Measurements from ENCODE around the gene ACADS.

ACADS gene

GRCh38 chr12:120690083-120690450, 35.6 kb upstream of the ACADS start:
- TF ChIP-seq GATA3 (IDR thresholded peaks at IDR 0.05; ENCODE audit: low read depth, low read length) (no peak), GATA2 (IDR thresholded peaks at IDR 0.05; ENCODE audit: low read depth, low read length) (no peak)

GRCh38 chr12:120690978-120691377, 34.6 kb upstream of the ACADS start:
- TF ChIP-seq GATA2 (IDR thresholded peaks at IDR 0.05; ENCODE audit: low read depth, low read length) (no peak), GATA3 (IDR thresholded peaks at IDR 0.05; ENCODE audit: low read depth, low read length) (no peak)

GRCh38 chr12:120692524-120693033, 33.0 kb upstream of the ACADS start:
- TF ChIP-seq GATA2 (IDR thresholded peaks at IDR 0.05; ENCODE audit: low read depth, low read length), result no peak
- TF ChIP-seq GATA3 (IDR thresholded peaks at IDR 0.05; ENCODE audit: low read depth, low read length), result no peak

GRCh38 chr12:120693848-120694247, 31.8 kb upstream of the ACADS start:
- TF ChIP-seq GATA3 (IDR thresholded peaks at IDR 0.05; ENCODE audit: low read depth, low read length) (no peak), GATA2 (IDR thresholded peaks at IDR 0.05; ENCODE audit: low read depth, low read length) (no peak)

- no peak for TF ChIP-seq GATA2 (IDR thresholded peaks at IDR 0.05; ENCODE audit: low read depth, low read length)
- TF ChIP-seq GATA3 (IDR thresholded peaks at IDR 0.05; ENCODE audit: low read depth, low read length), result no peak
Measured at GRCh38 chr12:120696626-120697025, 29.0 kb upstream of the ACADS start.

DNA sequence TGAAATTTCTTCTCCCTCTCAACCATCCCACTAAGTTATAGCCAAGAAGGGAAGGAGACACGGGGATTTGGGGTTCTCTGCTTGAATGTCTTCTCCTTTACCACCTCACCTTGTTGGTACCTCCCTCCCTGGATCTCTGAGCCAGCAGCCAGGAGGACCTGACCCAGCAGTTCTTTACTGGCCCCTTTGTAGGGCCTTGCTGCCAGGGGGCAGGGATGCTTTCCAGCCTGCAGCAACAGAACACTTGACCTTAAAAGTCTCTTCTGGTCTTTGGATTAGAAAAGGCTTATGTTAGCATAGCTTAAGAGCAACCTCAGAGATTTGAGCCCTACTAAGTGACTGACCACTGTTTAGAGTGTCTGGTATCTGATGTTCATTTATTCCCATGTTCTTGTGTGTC, 28.3 kb upstream of the ACADS start:
- TF ChIP-seq GATA2 (IDR thresholded peaks at IDR 0.05; ENCODE audit: low read depth, low read length) (no peak), GATA3 (IDR thresholded peaks at IDR 0.05; ENCODE audit: low read depth, low read length) (no peak)

- TF ChIP-seq GATA2 (IDR thresholded peaks at IDR 0.05; ENCODE audit: low read depth, low read length) (no peak), GATA3 (IDR thresholded peaks at IDR 0.05; ENCODE audit: low read depth, low read length) (no peak)
Measured at GRCh38 chr12:120698665-120699064, 27.0 kb upstream of the ACADS start.

DNA sequence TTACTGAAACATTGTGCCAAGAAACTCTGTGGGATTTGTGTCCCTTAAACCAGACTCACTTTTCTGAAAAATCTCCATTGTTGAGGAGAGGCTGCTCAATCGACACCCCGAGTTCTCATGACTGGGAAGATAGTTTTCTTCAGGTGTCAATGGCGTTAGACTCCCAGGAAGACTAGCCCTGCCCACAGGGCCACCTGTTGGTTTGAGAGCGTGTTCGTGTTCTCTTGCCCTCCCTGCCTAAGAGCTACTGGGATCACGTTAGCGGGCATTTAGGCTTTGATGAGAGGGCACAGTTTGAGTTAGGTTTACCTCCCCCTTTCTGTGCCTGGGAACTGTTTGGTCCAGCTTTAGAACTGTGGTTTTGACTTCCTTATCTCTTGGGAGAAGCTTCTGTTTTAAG, 26.1 kb upstream of the ACADS start:
- TF ChIP-seq GATA2 (IDR thresholded peaks at IDR 0.05; ENCODE audit: low read depth, low read length) (no peak), GATA3 (IDR thresholded peaks at IDR 0.05; ENCODE audit: low read depth, low read length) (no peak)

- TF ChIP-seq GATA2 (IDR thresholded peaks at IDR 0.05; ENCODE audit: low read depth, low read length) (no peak), GATA3 (IDR thresholded peaks at IDR 0.05; ENCODE audit: low read depth, low read length) (no peak)
Measured at GRCh38 chr12:120700886-120701285, 24.7 kb upstream of the ACADS start.

- TF ChIP-seq GATA2 (IDR thresholded peaks at IDR 0.05; ENCODE audit: low read depth, low read length) (peak; percentile 53; the same call in 1 of the 2 replicates), GATA3 (IDR thresholded peaks at IDR 0.05; ENCODE audit: low read depth, low read length) (no peak)
Measured at GRCh38 chr12:120702637-120703036, 23.0 kb upstream of the ACADS start.

GRCh38 chr12:120703311-120703942, 22.2 kb upstream of the ACADS start:
- no peak for TF ChIP-seq GATA2 (IDR thresholded peaks at IDR 0.05; ENCODE audit: low read depth, low read length)
- no peak for TF ChIP-seq GATA3 (IDR thresholded peaks at IDR 0.05; ENCODE audit: low read depth, low read length)

- TF ChIP-seq GATA3 (IDR thresholded peaks at IDR 0.05; ENCODE audit: low read depth, low read length) (no peak), GATA2 (IDR thresholded peaks at IDR 0.05; ENCODE audit: low read depth, low read length) (no peak)
Measured at GRCh38 chr12:120705618-120706017, 20.0 kb upstream of the ACADS start.

DNA sequence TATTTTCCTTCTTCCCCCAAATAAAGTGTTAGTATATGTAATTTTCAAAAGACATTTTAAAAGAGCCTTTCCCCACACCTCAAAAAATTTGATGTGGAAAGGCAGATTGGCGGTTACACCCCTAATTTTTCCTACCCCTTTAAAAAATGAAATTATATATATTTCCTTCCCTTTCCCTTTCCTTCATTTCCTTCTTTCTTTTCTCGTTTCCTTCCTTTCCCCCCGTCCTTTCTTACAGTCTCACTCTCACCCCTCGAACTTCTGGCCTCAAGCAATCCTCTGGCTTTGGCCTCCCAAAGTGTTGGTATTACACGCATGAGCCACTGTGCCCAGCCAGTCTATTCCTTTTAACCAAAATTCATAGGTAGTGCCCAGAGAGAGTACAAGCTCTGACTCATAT, 19.6 kb upstream of the ACADS start:
- TF ChIP-seq GATA3 (IDR thresholded peaks at IDR 0.05; ENCODE audit: low read depth, low read length) (no peak), GATA2 (IDR thresholded peaks at IDR 0.05; ENCODE audit: low read depth, low read length) (no peak)

GRCh38 chr12:120708651-120709050, 17.0 kb upstream of the ACADS start:
- TF ChIP-seq GATA3 (IDR thresholded peaks at IDR 0.05; ENCODE audit: low read depth, low read length) (no peak), GATA2 (IDR thresholded peaks at IDR 0.05; ENCODE audit: low read depth, low read length) (no peak)

DNA sequence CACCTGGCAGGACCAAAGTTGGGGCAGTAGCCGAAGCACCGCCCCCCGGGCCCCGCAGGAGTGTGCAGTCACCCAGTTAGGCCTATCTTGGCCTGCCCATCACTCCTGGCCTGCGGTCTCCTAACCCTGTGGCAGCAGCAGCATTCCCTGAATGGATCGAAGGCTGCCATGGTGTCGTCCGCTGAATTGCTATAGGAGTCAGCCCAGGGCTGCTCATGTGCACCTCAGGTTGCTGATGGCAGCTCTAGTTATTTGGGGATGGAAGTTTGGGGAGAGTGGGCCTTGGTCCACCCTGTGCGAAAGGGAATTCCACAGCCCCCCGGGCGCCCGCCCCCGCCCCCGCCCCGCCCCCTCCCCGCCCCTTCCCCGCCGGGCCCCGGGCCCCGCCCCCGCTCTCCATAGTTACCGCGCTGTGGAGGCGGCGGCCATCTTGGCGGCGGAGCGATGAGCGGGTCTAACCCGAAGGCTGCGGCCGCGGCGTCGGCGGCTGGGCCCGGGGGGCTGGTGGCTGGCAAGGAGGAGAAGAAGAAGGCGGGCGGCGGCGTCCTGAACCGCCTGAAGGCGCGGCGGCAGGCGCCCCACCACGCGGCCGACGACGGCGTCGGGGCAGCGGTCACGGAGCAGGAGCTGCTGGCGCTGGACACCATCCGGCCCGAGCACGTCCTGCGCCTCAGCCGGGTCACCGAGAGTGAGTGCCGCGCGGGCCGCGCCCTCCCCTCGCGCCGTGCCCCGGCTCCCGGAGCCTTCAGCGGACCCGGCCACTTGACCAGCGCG, 15.4 kb upstream of the ACADS start, which contains the start of gene UNC119B:
Gene UNC119B, plus strand, starts transcription at position 428 of the 774 bp plus-strand sequence. Its CDS starts 17 bp downstream, at position 445.
- TF ChIP-seq GATA2 (IDR thresholded peaks at IDR 0.05; ENCODE audit: low read depth, low read length), result peak; percentile 48; the same call in 1 of the 2 replicates
- no peak for TF ChIP-seq GATA3 (IDR thresholded peaks at IDR 0.05; ENCODE audit: low read depth, low read length)

All from SH-SY5Y (cell line).